GM12878 (cell line): Measurements from ENCODE around the gene HLA-DMA. TPM values are rescaled to one million over a fixed set of nuclear protein-coding genes. Genes with fewer than 3 reads are reported as not detected.
A peak's percentile ranks its signal among the peaks of the same experiment; 100 is the strongest.

Source experiments
- BACH1 ChIP-seq: fragments of 450-650 bp; IDR thresholded peaks from 2 replicates; pipeline ENCODE4 v1.6.1; 2017; ENCODE audit warnings: mild to moderate bottlenecking, borderline replicate concordance
- FOS ChIP-seq: IDR thresholded peaks from 3 replicates; pipeline ENCODE4 v1.6.1; 2011; ENCODE audit warnings: borderline replicate concordance; ENCODE audit not compliant: insufficient read length; ENCODE audit errors: extremely low read depth
- FOXM1 ChIP-seq: IDR thresholded peaks from 2 replicates; pipeline ENCODE4 v1.6.1; 2012; ENCODE audit warnings: low read depth, mild to moderate bottlenecking, inconsistent platforms, low read length, moderate library complexity
- JUNB ChIP-seq: IDR thresholded peaks from 2 replicates; pipeline ENCODE4 v1.6.1; 2016; ENCODE audit warnings: antibody characterized with exemption, mild to moderate bottlenecking
- JUND ChIP-seq: IDR thresholded peaks from 2 replicates; pipeline ENCODE4 v1.6.1; 2012; ENCODE audit warnings: low read depth, mild to moderate bottlenecking, low read length, improper control_type of control experiment, moderate library complexity
- NRF1 ChIP-seq: conservative IDR thresholded peaks from 2 replicates; pipeline ENCODE4 v1.6.1; 2011; ENCODE audit warnings: mild to moderate bottlenecking, low read depth, low read length, improper control_type of control experiment
- POLR2AphosphoS2 ChIP-seq: IDR thresholded peaks from 2 replicates; pipeline ENCODE4 v1.6.1; 2011; ENCODE audit warnings: low read depth, mild to moderate bottlenecking, low read length, improper control_type of control experiment, moderate library complexity
- RUNX3 ChIP-seq: IDR thresholded peaks from 2 replicates; pipeline ENCODE4 v1.6.1; 2012; ENCODE audit warnings: low read length, inconsistent platforms
- TBL1XR1 ChIP-seq: IDR thresholded peaks from 2 replicates; pipeline ENCODE4 v1.6.1; 2012; ENCODE audit warnings: low read depth, low read length, improper control_type of control experiment
- YY1 ChIP-seq: IDR thresholded peaks from 2 replicates; pipeline ENCODE4 v1.6.1; 2011; ENCODE audit warnings: low read depth, mild to moderate bottlenecking, low read length
- ZBED1 ChIP-seq: IDR thresholded peaks from 2 replicates; pipeline ENCODE4 v1.6.1; 2016; ENCODE audit warnings: borderline replicate concordance
- polyA plus RNA-seq, 11 experiments: library from polyadenylated mRNA; depleted of rRNA in 4 of 11; unstranded in 6 of 11; stranded (reverse) in 5 of 11; fragments of >200 nt; fragmentation: Nextera tagmentation in 4 of 11; fragmentation: Illumina TruSeq in 1 of 11; extraction: Ambion mirVana in 4 of 11; extraction: Trizol in 1 of 11; gene quantifications; 1 replicate in 1 of 11; 2 replicates in 10 of 11; pipeline versions ENCODE4 v1.2.1 to v1.2.3, GENCODE V29; 2011 to 2016; ENCODE audit warnings: inconsistent platforms in 2 of 11, missing spikeins in 2 of 11, low read depth in 1 of 11
- total RNA-seq, 4 experiments: library from RNA; depleted of rRNA in 3 of 4; stranded (reverse); fragments of >200 nt in 3 of 4; fragmentation: Illumina TruSeq in 1 of 4; extraction: Trizol in 1 of 4; gene quantifications; 2 replicates each; pipeline versions ENCODE4 v1.2.1 to v1.2.3, GENCODE V29; 2013 to 2021
- TF ChIP-seq, protein P1 (sequence below): fragments of 450-650 bp; IDR thresholded peaks from 2 replicates; pipeline ENCODE4 v1.6.1; 2017; ENCODE audit warnings: mild to moderate bottlenecking, moderate library complexity
- TF ChIP-seq, protein P2 (sequence below): fragments of 450-650 bp; IDR thresholded peaks from 2 replicates; pipeline ENCODE4 v1.6.1; 2017; ENCODE audit warnings: mild to moderate bottlenecking
- TF ChIP-seq, protein P3 (sequence below): fragments of 150-350 bp; IDR thresholded peaks from 2 replicates; pipeline ENCODE4 v1.6.1; 2014; ENCODE audit warnings: mild to moderate bottlenecking, low read depth, low read length
- TF ChIP-seq, protein P4 (sequence below): IDR thresholded peaks from 2 replicates; pipeline ENCODE4 v1.6.1; 2012; ENCODE audit warnings: low read length, inconsistent platforms
- TF ChIP-seq, protein P5 (sequence below): fragments of 450-650 bp; IDR thresholded peaks from 2 replicates; pipeline ENCODE4 v1.6.1; 2017; ENCODE audit warnings: mild to moderate bottlenecking, moderate library complexity

HLA-DMA gene
- total and polyA plus RNA-seq, 10 of the 15 experiments (the other 5 are each of a cell fraction or from before 2014, with no cell fraction given) = 177 to 552 (median 309) TPM

DNA sequence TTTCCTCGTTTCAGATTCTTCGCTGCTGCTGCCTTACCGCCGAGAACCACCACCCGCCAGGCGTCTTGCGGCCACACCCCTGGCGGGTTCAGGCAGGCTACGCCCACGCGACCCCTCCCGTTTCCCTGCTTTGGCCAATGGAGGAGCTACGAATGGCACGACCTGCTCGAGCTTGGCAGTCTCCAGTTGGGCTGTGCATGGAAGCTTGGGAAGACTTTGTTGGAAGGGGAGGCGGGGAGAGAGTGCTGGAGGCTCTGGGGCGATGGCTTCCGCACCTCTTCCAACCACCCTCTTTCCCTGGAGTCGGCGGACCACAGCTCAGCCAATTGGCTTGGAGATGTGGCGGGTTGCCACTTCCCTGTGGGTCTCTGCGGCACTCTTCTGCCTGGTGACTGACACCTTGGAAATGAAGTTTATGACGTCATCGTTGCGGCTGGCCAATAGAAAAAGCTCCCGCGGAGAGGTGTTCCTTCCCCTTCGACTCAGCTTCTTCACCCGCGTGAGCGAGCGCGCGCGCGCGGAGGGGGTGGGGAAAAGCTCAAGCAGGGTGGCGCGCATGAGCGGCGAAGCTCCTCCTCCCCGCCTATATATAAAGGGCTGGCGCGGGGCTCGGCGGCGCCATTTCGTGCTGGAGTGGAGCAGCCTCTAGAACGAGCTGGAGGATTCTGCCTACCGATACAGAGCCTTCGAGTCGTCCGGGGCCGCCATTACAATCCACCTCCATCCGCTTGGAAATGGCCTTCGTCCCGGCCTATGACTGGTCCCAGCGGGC lies 18.9 kb upstream of the HLA-DMA start (continued):
- TF ChIP-seq, protein P1, sequence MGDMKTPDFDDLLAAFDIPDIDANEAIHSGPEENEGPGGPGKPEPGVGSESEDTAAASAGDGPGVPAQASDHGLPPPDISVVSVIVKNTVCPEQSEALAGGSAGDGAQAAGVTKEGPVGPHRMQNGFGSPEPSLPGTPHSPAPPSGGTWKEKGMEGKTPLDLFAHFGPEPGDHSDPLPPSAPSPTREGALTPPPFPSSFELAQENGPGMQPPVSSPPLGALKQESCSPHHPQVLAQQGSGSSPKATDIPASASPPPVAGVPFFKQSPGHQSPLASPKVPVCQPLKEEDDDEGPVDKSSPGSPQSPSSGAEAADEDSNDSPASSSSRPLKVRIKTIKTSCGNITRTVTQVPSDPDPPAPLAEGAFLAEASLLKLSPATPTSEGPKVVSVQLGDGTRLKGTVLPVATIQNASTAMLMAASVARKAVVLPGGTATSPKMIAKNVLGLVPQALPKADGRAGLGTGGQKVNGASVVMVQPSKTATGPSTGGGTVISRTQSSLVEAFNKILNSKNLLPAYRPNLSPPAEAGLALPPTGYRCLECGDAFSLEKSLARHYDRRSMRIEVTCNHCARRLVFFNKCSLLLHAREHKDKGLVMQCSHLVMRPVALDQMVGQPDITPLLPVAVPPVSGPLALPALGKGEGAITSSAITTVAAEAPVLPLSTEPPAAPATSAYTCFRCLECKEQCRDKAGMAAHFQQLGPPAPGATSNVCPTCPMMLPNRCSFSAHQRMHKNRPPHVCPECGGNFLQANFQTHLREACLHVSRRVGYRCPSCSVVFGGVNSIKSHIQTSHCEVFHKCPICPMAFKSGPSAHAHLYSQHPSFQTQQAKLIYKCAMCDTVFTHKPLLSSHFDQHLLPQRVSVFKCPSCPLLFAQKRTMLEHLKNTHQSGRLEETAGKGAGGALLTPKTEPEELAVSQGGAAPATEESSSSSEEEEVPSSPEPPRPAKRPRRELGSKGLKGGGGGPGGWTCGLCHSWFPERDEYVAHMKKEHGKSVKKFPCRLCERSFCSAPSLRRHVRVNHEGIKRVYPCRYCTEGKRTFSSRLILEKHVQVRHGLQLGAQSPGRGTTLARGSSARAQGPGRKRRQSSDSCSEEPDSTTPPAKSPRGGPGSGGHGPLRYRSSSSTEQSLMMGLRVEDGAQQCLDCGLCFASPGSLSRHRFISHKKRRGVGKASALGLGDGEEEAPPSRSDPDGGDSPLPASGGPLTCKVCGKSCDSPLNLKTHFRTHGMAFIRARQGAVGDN = peak; percentile 99
- peak; percentile 98 for TF ChIP-seq JUND
- peak; percentile 98 for TF ChIP-seq ZBED1
- TF ChIP-seq, protein P2, sequence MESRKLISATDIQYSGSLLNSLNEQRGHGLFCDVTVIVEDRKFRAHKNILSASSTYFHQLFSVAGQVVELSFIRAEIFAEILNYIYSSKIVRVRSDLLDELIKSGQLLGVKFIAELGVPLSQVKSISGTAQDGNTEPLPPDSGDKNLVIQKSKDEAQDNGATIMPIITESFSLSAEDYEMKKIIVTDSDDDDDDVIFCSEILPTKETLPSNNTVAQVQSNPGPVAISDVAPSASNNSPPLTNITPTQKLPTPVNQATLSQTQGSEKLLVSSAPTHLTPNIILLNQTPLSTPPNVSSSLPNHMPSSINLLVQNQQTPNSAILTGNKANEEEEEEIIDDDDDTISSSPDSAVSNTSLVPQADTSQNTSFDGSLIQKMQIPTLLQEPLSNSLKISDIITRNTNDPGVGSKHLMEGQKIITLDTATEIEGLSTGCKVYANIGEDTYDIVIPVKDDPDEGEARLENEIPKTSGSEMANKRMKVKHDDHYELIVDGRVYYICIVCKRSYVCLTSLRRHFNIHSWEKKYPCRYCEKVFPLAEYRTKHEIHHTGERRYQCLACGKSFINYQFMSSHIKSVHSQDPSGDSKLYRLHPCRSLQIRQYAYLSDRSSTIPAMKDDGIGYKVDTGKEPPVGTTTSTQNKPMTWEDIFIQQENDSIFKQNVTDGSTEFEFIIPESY = no peak
- TF ChIP-seq, protein P3, sequence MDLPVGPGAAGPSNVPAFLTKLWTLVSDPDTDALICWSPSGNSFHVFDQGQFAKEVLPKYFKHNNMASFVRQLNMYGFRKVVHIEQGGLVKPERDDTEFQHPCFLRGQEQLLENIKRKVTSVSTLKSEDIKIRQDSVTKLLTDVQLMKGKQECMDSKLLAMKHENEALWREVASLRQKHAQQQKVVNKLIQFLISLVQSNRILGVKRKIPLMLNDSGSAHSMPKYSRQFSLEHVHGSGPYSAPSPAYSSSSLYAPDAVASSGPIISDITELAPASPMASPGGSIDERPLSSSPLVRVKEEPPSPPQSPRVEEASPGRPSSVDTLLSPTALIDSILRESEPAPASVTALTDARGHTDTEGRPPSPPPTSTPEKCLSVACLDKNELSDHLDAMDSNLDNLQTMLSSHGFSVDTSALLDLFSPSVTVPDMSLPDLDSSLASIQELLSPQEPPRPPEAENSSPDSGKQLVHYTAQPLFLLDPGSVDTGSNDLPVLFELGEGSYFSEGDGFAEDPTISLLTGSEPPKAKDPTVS = peak; percentile 30; the same call in 1 of the 2 replicates
- no peak for TF ChIP-seq FOS
- peak; percentile 11; the same call in 1 of the 2 replicates for TF ChIP-seq JUNB
- peak; percentile 96 for TF ChIP-seq BACH1
- peak; percentile 97 for TF ChIP-seq YY1
- peak; percentile 65 for TF ChIP-seq NRF1
- peak; percentile 57; the same call in 1 of the 2 replicates for TF ChIP-seq TBL1XR1
- TF ChIP-seq, protein P4, sequence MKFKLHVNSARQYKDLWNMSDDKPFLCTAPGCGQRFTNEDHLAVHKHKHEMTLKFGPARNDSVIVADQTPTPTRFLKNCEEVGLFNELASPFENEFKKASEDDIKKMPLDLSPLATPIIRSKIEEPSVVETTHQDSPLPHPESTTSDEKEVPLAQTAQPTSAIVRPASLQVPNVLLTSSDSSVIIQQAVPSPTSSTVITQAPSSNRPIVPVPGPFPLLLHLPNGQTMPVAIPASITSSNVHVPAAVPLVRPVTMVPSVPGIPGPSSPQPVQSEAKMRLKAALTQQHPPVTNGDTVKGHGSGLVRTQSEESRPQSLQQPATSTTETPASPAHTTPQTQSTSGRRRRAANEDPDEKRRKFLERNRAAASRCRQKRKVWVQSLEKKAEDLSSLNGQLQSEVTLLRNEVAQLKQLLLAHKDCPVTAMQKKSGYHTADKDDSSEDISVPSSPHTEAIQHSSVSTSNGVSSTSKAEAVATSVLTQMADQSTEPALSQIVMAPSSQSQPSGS = no peak
- no peak for TF ChIP-seq RUNX3
- TF ChIP-seq, protein P5, sequence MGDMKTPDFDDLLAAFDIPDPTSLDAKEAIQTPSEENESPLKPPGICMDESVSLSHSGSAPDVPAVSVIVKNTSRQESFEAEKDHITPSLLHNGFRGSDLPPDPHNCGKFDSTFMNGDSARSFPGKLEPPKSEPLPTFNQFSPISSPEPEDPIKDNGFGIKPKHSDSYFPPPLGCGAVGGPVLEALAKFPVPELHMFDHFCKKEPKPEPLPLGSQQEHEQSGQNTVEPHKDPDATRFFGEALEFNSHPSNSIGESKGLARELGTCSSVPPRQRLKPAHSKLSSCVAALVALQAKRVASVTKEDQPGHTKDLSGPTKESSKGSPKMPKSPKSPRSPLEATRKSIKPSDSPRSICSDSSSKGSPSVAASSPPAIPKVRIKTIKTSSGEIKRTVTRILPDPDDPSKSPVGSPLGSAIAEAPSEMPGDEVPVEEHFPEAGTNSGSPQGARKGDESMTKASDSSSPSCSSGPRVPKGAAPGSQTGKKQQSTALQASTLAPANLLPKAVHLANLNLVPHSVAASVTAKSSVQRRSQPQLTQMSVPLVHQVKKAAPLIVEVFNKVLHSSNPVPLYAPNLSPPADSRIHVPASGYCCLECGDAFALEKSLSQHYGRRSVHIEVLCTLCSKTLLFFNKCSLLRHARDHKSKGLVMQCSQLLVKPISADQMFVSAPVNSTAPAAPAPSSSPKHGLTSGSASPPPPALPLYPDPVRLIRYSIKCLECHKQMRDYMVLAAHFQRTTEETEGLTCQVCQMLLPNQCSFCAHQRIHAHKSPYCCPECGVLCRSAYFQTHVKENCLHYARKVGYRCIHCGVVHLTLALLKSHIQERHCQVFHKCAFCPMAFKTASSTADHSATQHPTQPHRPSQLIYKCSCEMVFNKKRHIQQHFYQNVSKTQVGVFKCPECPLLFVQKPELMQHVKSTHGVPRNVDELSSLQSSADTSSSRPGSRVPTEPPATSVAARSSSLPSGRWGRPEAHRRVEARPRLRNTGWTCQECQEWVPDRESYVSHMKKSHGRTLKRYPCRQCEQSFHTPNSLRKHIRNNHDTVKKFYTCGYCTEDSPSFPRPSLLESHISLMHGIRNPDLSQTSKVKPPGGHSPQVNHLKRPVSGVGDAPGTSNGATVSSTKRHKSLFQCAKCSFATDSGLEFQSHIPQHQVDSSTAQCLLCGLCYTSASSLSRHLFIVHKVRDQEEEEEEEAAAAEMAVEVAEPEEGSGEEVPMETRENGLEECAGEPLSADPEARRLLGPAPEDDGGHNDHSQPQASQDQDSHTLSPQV = no peak
- no peak for TF ChIP-seq FOXM1
- peak; percentile 99 for TF ChIP-seq POLR2AphosphoS2
